Lower lobe of right lung (tissue), 2 donors: Measurements from ENCODE around the gene GNG7. TPM values are rescaled to one million over a fixed set of nuclear protein-coding genes. Genes with fewer than 3 reads are reported as not detected.
"Not testable (repeated sequence)": the region's sequence is repeated elsewhere in the genome, so short reads cannot be mapped to it uniquely, and the experiment has no call there.

Source experiments
- ATAC-seq, 2 donors: fragments of 200-7000 bp; cut with Tn5 transposase; one replicate each; pipeline ENCODE4 v1.9.1; 2020 to 2022; ENCODE audit warnings: mild to moderate bottlenecking in 2 of 2, moderate library complexity in 2 of 2
- DNase-seq: peaks from one replicate; pipeline ENCODE4 v3.0.0-alpha.2; 2020
- H3K27ac ChIP-seq: fragments of 200-600 bp; one replicate; pipeline ENCODE4 v1.8.0; 2022
- H3K27me3 ChIP-seq: fragments of 200-600 bp; one replicate; pipeline ENCODE4 v1.8.0; 2022; ENCODE audit warnings: low read depth
- H3K36me3 ChIP-seq: fragments of 200-600 bp; one replicate; pipeline ENCODE4 v1.8.0; 2022; ENCODE audit warnings: mild to moderate bottlenecking
- H3K4me1 ChIP-seq: fragments of 200-600 bp; one replicate; pipeline ENCODE4 v1.8.0; 2022
- H3K4me3 ChIP-seq: fragments of 200-600 bp; one replicate; pipeline ENCODE4 v1.8.0; 2022; ENCODE audit warnings: mild to moderate bottlenecking
- H3K9me3 ChIP-seq: fragments of 200-600 bp; one replicate; pipeline ENCODE4 v1.8.0; 2022
- intact Hi-C: fragments of 100-400 bp; cut with DNase I; formaldehyde crosslinking; loops from one replicate; pipeline ENCODE4 v1.11.0; 2022
- total RNA-seq: library from RNA; stranded (reverse); fragmentation: NEBNext Ultra II Directional; extraction: Animal tissue kit (Norgen Biotek cat#: 25700); gene quantifications from one replicate; pipeline ENCODE4 v1.2.1, GENCODE V29; 2021
- TF ChIP-seq, protein P1 (sequence below): fragments of 200-600 bp; IDR thresholded peaks from one replicate; pipeline ENCODE4 v1.8.0; 2022; ENCODE audit warnings: antibody characterized with exemption, mild to moderate bottlenecking
- donor health status: DM: no; HTN: yes; CAD: no; lungs with severe emphysema.

GNG7 gene
- total RNA-seq, 1 donor from 2014 or later, result 6.2 TPM

DNA sequence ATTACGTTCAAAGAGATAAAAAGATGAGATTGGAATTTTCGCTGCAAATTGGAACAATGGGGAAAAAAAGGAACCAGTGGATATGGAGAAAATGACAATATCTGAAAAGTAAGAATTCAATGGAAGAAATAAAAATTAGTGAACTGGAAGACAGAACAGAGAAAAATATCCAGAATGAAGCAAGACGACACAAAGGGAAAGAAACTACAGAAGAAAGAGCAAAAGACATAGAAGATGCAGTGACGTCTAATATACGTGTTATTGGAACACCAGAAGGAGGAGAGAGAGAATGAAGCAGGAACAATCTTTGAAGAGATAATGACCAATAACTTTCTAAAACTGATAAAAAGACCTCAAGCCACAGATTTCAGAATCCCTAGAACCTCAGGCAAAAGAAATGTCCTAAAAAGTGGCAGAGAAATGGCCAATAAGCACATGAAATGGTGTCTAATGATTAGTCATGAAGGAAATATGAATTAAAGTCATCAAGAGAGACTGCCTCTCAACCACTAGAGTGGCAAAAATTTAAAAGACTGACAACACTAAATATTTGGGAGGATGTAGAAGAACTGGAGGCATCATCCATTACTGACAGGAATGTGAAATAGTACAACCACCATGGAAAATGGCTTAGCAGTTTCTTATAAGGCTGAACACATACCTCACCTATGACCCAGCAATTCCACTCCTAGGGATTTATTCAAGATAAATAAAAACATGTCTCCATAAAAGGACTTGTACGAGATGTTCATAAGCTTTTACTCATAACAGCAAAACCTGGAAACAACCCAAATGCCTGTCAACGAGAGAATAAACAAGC, 170.0 kb downstream of the GNG7 start:
- H3K4me3 ChIP-seq, result no peak overlapping the region
- peaks cover 7% of the 10 kb centered on the region for H3K4me1 ChIP-seq
- H3K36me3 ChIP-seq, result no peaks in the 10 kb centered on the region
- no peaks in the 10 kb centered on the region for H3K27me3 ChIP-seq
- intact Hi-C loops, result no loop called here
- H3K27ac ChIP-seq, result no peak overlapping the region
- ATAC-seq (peak in 1 of 2 donors; percentile 32), DNase-seq (no peak)
- TF ChIP-seq, protein P1, sequence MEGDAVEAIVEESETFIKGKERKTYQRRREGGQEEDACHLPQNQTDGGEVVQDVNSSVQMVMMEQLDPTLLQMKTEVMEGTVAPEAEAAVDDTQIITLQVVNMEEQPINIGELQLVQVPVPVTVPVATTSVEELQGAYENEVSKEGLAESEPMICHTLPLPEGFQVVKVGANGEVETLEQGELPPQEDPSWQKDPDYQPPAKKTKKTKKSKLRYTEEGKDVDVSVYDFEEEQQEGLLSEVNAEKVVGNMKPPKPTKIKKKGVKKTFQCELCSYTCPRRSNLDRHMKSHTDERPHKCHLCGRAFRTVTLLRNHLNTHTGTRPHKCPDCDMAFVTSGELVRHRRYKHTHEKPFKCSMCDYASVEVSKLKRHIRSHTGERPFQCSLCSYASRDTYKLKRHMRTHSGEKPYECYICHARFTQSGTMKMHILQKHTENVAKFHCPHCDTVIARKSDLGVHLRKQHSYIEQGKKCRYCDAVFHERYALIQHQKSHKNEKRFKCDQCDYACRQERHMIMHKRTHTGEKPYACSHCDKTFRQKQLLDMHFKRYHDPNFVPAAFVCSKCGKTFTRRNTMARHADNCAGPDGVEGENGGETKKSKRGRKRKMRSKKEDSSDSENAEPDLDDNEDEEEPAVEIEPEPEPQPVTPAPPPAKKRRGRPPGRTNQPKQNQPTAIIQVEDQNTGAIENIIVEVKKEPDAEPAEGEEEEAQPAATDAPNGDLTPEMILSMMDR, result no peak
- no peaks in the 10 kb centered on the region for H3K9me3 ChIP-seq

DNA sequence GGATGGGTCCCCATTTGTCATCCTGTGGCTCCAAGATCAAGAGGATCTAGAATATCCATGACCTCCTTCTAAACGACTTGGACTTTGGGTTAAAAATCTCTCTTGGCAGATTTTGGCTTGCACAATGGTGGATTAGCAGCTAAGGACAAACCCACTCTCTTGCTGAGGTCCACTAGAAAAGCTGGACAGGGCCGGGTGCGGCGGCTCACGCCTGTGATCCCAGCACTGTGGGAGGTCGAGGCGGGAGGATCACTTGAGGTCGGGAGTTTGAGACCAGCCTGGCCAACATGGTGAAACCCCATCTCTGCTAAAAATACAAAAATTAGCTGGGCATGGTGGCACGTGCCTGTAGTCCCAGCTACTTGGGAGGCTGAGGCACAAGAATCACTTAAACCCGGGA, 172.6 kb downstream of the GNG7 start:
- H3K4me3 ChIP-seq, H3K9me3 ChIP-seq, H3K4me1 ChIP-seq, H3K27me3 ChIP-seq, ATAC-seq, intact Hi-C loops, H3K27ac ChIP-seq, H3K36me3 ChIP-seq: not testable (repeated sequence)
- peak; percentile 24 for DNase-seq

DNA sequence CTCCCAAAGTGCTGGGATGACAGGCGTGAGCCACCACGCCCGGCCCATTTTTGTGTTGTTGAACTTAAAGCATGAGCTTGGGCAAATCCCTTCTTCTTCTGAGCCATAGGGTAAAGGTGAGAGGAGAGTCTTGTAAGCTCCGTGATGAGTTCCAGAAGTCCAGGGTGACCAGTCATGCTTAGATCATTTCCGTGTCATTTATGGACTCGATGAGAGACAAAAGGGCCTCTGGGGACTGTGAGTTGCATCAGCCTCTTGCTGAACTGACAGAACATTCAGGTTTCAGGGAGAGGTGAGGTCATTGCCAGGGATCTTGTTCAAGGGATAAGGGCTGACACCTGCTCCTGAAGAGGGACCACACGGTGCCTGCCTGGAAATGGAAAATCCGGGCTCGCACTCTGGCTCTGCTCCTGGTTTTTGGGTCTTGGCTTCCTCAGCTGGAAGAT, 173.0 kb downstream of the GNG7 start:
- peaks cover 7% of the 10 kb centered on the region for H3K4me1 ChIP-seq
- TF ChIP-seq, protein P1, result no peak
- ATAC-seq (peak; percentile 61 to 68), DNase-seq (peak; percentile 36)
- no peak overlapping the region for H3K27ac ChIP-seq
- H3K27me3 ChIP-seq, result no peaks in the 10 kb centered on the region
- intact Hi-C loops, result no loop called here
- H3K4me3 ChIP-seq, result no peak overlapping the region
- no peaks in the 10 kb centered on the region for H3K36me3 ChIP-seq
- no peaks in the 10 kb centered on the region for H3K9me3 ChIP-seq

DNA sequence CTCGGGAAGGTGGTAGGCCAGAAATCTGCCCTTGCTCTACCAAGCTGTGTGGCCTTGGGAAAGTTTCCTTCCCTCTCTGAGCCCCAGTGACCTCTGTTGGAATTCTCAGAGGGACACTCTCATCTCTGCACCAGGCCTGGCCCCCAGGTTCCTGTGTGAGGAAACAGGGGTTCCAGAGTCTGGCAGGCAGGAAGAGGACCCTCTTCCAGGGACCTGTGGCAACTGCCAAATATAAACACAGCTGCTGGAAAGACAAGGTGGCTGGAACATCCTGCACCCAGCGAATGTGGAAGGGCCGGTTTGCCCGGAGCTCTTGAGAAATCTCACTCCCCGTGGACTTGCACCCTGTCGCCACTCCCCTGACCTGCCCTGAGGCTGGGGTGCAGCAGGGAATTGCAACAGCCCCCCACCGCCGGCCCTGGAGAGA, 173.8 kb downstream of the GNG7 start:
- Histone ChIP-seq H3K4me3 (no peak overlapping the region), H3K36me3 (no peaks in the 10 kb centered on the region), H3K27me3 (no peaks in the 10 kb centered on the region), H3K4me1 (peaks cover 6% of the 10 kb centered on the region), H3K27ac (no peak overlapping the region), H3K9me3 (no peaks in the 10 kb centered on the region)
- peak; percentile 76 for DNase-seq
- TF ChIP-seq, protein P1, result no peak
- intact Hi-C loops, result no loop called here
- ATAC-seq, result peak; percentile 79 to 87

DNA sequence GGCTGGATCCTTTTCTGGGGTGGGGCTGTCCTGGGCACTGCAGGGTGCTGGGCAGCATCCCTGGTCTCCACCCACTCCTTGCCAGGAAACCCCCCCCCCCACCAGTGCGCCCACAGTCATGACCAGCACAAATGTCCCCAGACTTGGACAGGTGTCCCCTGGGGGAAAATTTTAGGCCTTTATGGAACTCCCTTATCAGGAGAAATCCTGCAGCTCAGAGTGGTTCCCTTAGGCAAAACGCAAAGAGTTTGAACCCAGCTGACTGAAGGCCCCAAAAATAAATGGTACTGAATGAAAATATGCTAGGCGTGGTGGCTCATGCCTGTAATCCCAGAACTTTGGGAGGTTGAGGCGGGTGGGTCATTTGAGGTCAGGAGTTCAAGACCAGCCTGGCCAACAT, 174.8 kb downstream of the GNG7 start:
- ATAC-seq (no peak), DNase-seq (no peak)
- no peaks in the 10 kb centered on the region for H3K27me3 ChIP-seq
- TF ChIP-seq, protein P1, result no peak
- H3K36me3 ChIP-seq, result no peaks in the 10 kb centered on the region
- no peaks in the 10 kb centered on the region for H3K9me3 ChIP-seq
- H3K4me1 ChIP-seq, result no peaks in the 10 kb centered on the region
- H3K4me3 ChIP-seq, result no peak overlapping the region
- intact Hi-C loops, result no loop called here
- no peak overlapping the region for H3K27ac ChIP-seq

DNA sequence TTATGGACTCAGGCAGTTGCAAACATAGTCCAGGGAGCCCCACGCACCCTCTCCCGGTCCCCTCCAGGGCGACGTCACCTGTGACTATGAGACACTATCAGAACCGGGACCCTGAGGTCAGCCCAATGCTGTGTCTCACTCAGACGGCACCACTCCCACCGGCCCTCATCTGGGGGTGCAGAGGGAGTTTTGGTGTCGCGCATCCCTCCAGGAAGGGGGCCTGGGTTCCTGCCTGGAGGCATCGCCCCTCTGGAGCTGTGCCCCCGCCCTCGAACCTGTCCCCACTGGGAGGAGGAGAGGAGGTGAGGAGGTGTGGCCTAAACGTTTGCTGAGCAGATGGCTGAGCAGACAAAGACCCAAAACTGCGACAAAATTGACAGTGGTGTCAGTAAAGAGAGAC, 175.3 kb downstream of the GNG7 start:
- TF ChIP-seq, protein P1, result no peak
- Histone ChIP-seq H3K9me3 (no peaks in the 10 kb centered on the region), H3K4me3 (no peak overlapping the region), H3K4me1 (no peaks in the 10 kb centered on the region), H3K27me3 (no peaks in the 10 kb centered on the region), H3K36me3 (no peaks in the 10 kb centered on the region), H3K27ac (no peak overlapping the region)
- DNase-seq (no peak), ATAC-seq (no peak)
- intact Hi-C loops, result no loop called here
